ENCODE measurements around the gene GCK.

GRCh38 chr7:44103923-44104859, 85.0 kb downstream of the GCK start, which contains the start of gene AEBP1:
- TF ChIP-seq CTCF (conservative IDR thresholded peaks at IDR 0.05; ENCODE audit: low read length) (peak; percentile 49; the same call in 1 of the 2 replicates), EZH2phosphoT487 (IDR thresholded peaks at IDR 0.05; ENCODE audit: borderline replicate concordance, low read depth, low read length) (no peak)

Measured in OCI-LY7 (cell line).